HepG2 (cell line): Measurements from ENCODE around the gene ZKSCAN5. TPM values are rescaled to one million over a fixed set of nuclear protein-coding genes. Genes with fewer than 3 reads are reported as not detected.

Source experiments
- AGO1 ChIP-seq: fragments of 200-400 bp; formaldehyde crosslinking; IDR thresholded peaks from 2 replicates; pipeline ENCODE4 v1.6.1; 2017; ENCODE audit warnings: mild to moderate bottlenecking, low read depth, low read length, moderate library complexity; ENCODE audit not compliant: poor library complexity, severe bottlenecking
- BORCS8-MEF2B ChIP-seq: sonication (generic); formaldehyde crosslinking; IDR thresholded peaks from 2 replicates; pipeline ENCODE4 v1.8.0; 2022; ENCODE audit warnings: mild to moderate bottlenecking, missing genetic modification reagents
- CREB3 ChIP-seq: sonication (generic); formaldehyde crosslinking; IDR thresholded peaks from 2 replicates; pipeline ENCODE4 v1.5.0; 2020; ENCODE audit warnings: missing genetic modification reagents
- FOSL1 ChIP-seq: sonication (generic); formaldehyde crosslinking; IDR thresholded peaks from 2 replicates; pipeline ENCODE4 v1.9.0; 2021; ENCODE audit warnings: missing genetic modification reagents, borderline replicate concordance
- HCFC1 ChIP-seq: fragments of 150-350 bp; IDR thresholded peaks from 2 replicates; pipeline ENCODE4 v1.6.1; 2014; ENCODE audit warnings: low read depth, low read length
- HNF4G ChIP-seq, 2 experiments: sonication (generic) in 1 of 2; formaldehyde crosslinking in 1 of 2; IDR thresholded peaks; 2 replicates each; pipeline versions ENCODE4 v1.4.0 to v1.6.1; 2011 to 2020; ENCODE audit warnings: borderline replicate concordance in 2 of 2, low read depth in 2 of 2, mild to moderate bottlenecking in 2 of 2, low read length in 1 of 2, missing genetic modification reagents in 1 of 2, moderate library complexity in 1 of 2
- KLF16 ChIP-seq, 2 experiments: sonication (generic) in 1 of 2; formaldehyde crosslinking in 1 of 2; IDR thresholded peaks; 2 replicates each; pipeline versions ENCODE4 v1.6.1 to v1.8.0; 2016 to 2023; ENCODE audit warnings: missing genetic modification reagents in 2 of 2, missing compliant biosample characterization in 1 of 2
- MED8 ChIP-seq: sonication (generic); formaldehyde crosslinking; IDR thresholded peaks from 2 replicates; pipeline ENCODE4 v1.8.1; 2023; ENCODE audit warnings: mild to moderate bottlenecking, missing genetic modification reagents; ENCODE audit not compliant: insufficient replicate concordance
- MIER2 ChIP-seq: IDR thresholded peaks from 2 replicates; pipeline ENCODE4 v1.6.1; 2016; ENCODE audit warnings: missing biosample characterization, missing genetic modification reagents
- MLX ChIP-seq: IDR thresholded peaks from 2 replicates; pipeline ENCODE4 v1.6.1; 2016
- ONECUT2 ChIP-seq: sonication (generic); formaldehyde crosslinking; IDR thresholded peaks from 2 replicates; pipeline ENCODE4 v1.4.0; 2020; ENCODE audit warnings: missing genetic modification reagents
- POGK ChIP-seq: sonication (generic); formaldehyde crosslinking; conservative IDR thresholded peaks from 2 replicates; pipeline ENCODE4 v1.8.0; 2022; ENCODE audit warnings: mild to moderate bottlenecking, moderate library complexity, missing genetic modification reagents
- SCMH1 ChIP-seq: sonication (generic); formaldehyde crosslinking; IDR thresholded peaks from 2 replicates; pipeline ENCODE4 v1.9.0; 2021; ENCODE audit warnings: missing genetic modification reagents, mild to moderate bottlenecking, borderline replicate concordance
- SRSF4 ChIP-seq: fragments of 200-400 bp; formaldehyde crosslinking; IDR thresholded peaks from one replicate; pipeline ENCODE4 v1.6.1; 2018; ENCODE audit warnings: mild to moderate bottlenecking, low read depth, low read length, moderate library complexity; ENCODE audit not compliant: poor library complexity, severe bottlenecking
- THAP11 ChIP-seq: IDR thresholded peaks from 2 replicates; pipeline ENCODE4 v1.6.1; 2016; ENCODE audit warnings: missing biosample characterization, missing genetic modification reagents
- ZBTB7B ChIP-seq: sonication (generic); formaldehyde crosslinking; IDR thresholded peaks from 2 replicates; pipeline ENCODE4 v1.4.0; 2020; ENCODE audit warnings: missing genetic modification reagents
- ZNF263 ChIP-seq: sonication (generic); formaldehyde crosslinking; IDR thresholded peaks from 2 replicates; pipeline ENCODE4 v1.4.0; 2020; ENCODE audit warnings: missing genetic modification reagents
- ZNF766 ChIP-seq: sonication (generic); formaldehyde crosslinking; IDR thresholded peaks from 2 replicates; pipeline ENCODE4 v1.5.0; 2020; ENCODE audit warnings: missing genetic modification reagents, borderline replicate concordance
- ZSCAN12 ChIP-seq: sonication (generic); formaldehyde crosslinking; IDR thresholded peaks from 2 replicates; pipeline ENCODE4 v1.9.0; 2021; ENCODE audit warnings: mild to moderate bottlenecking, missing genetic modification reagents
- ZSCAN29 ChIP-seq: sonication (generic); formaldehyde crosslinking; conservative IDR thresholded peaks from 2 replicates; pipeline ENCODE4 v1.4.0; 2020; ENCODE audit warnings: mild to moderate bottlenecking, missing genetic modification reagents
- polyA plus RNA-seq, 8 experiments: library from polyadenylated mRNA; depleted of rRNA in 3 of 8; stranded (reverse) in 7 of 8; unstranded in 1 of 8; fragments of >200 nt; fragmentation: Illumina TruSeq in 4 of 8; extraction: Trizol in 4 of 8; gene quantifications; 2 replicates each; pipeline versions ENCODE4 v1.2.1 to v1.2.3, GENCODE V29; 2011 to 2016; ENCODE audit warnings: low read depth in 4 of 8, missing spikeins in 1 of 8, mixed read lengths in 1 of 8; ENCODE audit not compliant: insufficient read depth in 1 of 8
- total RNA-seq, 5 experiments: library from RNA; depleted of rRNA; stranded (reverse); fragments of >200 nt; fragmentation: Illumina TruSeq; extraction: Trizol; gene quantifications; 2 replicates each; pipeline ENCODE4 v1.2.3, GENCODE V29; 2016; ENCODE audit warnings: low read depth in 1 of 5
- TF ChIP-seq, protein P1 (sequence below): sonication (generic); formaldehyde crosslinking; IDR thresholded peaks from 2 replicates; pipeline ENCODE4 v1.8.1; 2023; ENCODE audit warnings: mild to moderate bottlenecking, missing genetic modification reagents
- TF ChIP-seq, protein P2 (sequence below): sonication (generic); formaldehyde crosslinking; IDR thresholded peaks from 2 replicates; pipeline ENCODE4 v1.4.0; 2020; ENCODE audit warnings: missing genetic modification reagents; ENCODE audit errors: not compliant biosample characterization
- TF ChIP-seq, protein P3 (sequence below): sonication (generic); formaldehyde crosslinking; IDR thresholded peaks from 2 replicates; pipeline ENCODE4 v1.8.1; 2023; ENCODE audit warnings: mild to moderate bottlenecking, missing genetic modification reagents, borderline replicate concordance

The ZKSCAN5 gene
- total and polyA plus RNA-seq, 2 of the 13 experiments (the other 11 are each of a cell fraction or from before 2014, with no cell fraction given) = 5.5 to 11.7 TPM

- peak; percentile 89; the same call in 1 of the 2 replicates for TF ChIP-seq BORCS8-MEF2B (CRISPR knock-in tag)
- peak; percentile 97 for TF ChIP-seq THAP11 (CRISPR knock-in tag)
- no peak for TF ChIP-seq HNF4G (IDR thresholded peaks at IDR 0.05; ENCODE audit: borderline replicate concordance, low read depth, low read length)
- no peak; the same call in 1 of the 2 replicates for TF ChIP-seq HNF4G (CRISPR knock-in tag; IDR thresholded peaks at IDR 0.05; ENCODE audit: borderline replicate concordance, low read depth)
- TF ChIP-seq ZSCAN29 = no peak
- peak; percentile 68 for TF ChIP-seq HCFC1
- peak; percentile 55 for TF ChIP-seq ZBTB7B (CRISPR knock-in tag)
- 0 out of 2 replicates have a peak, but pooled peaks have one; percentile 43 for TF ChIP-seq ZSCAN12 (CRISPR knock-in tag)
- TF ChIP-seq MIER2 (CRISPR knock-in tag) = no peak
- TF ChIP-seq MED8 (CRISPR knock-in tag) = no peak
- no peak for TF ChIP-seq SCMH1 (CRISPR knock-in tag)
- TF ChIP-seq MLX (CRISPR knock-in tag) = no peak
- TF ChIP-seq, protein P1, sequence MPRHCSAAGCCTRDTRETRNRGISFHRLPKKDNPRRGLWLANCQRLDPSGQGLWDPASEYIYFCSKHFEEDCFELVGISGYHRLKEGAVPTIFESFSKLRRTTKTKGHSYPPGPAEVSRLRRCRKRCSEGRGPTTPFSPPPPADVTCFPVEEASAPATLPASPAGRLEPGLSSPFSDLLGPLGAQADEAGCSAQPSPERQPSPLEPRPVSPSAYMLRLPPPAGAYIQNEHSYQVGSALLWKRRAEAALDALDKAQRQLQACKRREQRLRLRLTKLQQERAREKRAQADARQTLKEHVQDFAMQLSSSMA = peak; percentile 93
- TF ChIP-seq CREB3 = no peak
- TF ChIP-seq, protein P2, sequence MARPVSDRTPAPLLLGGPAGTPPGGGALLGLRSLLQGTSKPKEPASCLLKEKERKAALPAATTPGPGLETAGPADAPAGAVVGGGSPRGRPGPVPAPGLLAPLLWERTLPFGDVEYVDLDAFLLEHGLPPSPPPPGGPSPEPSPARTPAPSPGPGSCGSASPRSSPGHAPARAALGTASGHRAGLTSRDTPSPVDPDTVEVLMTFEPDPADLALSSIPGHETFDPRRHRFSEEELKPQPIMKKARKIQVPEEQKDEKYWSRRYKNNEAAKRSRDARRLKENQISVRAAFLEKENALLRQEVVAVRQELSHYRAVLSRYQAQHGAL = peak; percentile 68
- peak in 1 of 2 experiments; percentile 90; a peak in 1 of 4 replicates for TF ChIP-seq KLF16 (CRISPR knock-in tag; IDR thresholded peaks at IDR 0.05)
- peak; percentile 61 for TF ChIP-seq AGO1
- TF ChIP-seq FOSL1 (CRISPR knock-in tag) = no peak
- TF ChIP-seq ZNF263 (CRISPR knock-in tag) = no peak; the same call in 1 of the 2 replicates
- 0 out of 2 replicates have a peak, but pooled peaks have one; percentile 28 for TF ChIP-seq POGK
- no peak; the same call in 1 of the 2 replicates for TF ChIP-seq ZNF766 (CRISPR knock-in tag)
- TF ChIP-seq ONECUT2 (CRISPR knock-in tag) = no peak
- no peak for TF ChIP-seq SRSF4
- TF ChIP-seq, protein P3, sequence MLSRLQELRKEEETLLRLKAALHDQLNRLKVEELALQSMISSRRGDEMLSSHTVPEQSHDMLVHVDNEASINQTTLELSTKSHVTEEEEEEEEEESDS (CRISPR knock-in tag) = peak; percentile 44; the same call in 1 of the 2 replicates
Observed at GRCh38 chr7:99499721-99500636, 4.5 kb upstream of the ZKSCAN5 start, which contains the start of gene ZNF394 (continued).
